Measurements from ENCODE around the gene SDK2. TPM values are rescaled to one million over a fixed set of nuclear protein-coding genes. Genes with fewer than 3 reads are reported as not detected.

SDK2 gene
- total and polyA plus RNA-seq, 9 of the 15 experiments (the other 6 are each of a cell fraction or from before 2014, with no cell fraction given) = 0.04 TPM; not detected in 8

GRCh38 chr17:73511719-73512115 lies 132.5 kb downstream of the SDK2 start:
- CTCF ChIA-PET (ENCODE audit: low intra/inter-chr PET ratio) = no interaction called here
- 0% methylated on average over 4 of the region's 5 CpGs for WGBS (ENCODE audit: insufficient coverage, low coverage, missing lambda C conversion rate)
- FAIRE-seq (no peak), ATAC-seq (no peak), DNase-seq (ENCODE audit: extremely low read depth in 1 of 4, low spot score in 3 of 4) (no peak)
- in situ Hi-C loops (cut with MboI) = no loop called here
- Histone ChIP-seq H2AFZ (ENCODE audit: low read depth, low read length) (no peak overlapping the region), H3K9me1 (ENCODE audit: control insufficient read depth, insufficient read depth, low read length) (no peaks in the 10 kb centered on the region), H4K20me1 (replicated peaks; ENCODE audit: control insufficient read depth, insufficient read depth, low read length) (no peaks in the 10 kb centered on the region; the same call in 1 of the 2 replicates), H3K4me1 (replicated peaks in 1 of 2; ENCODE audit: control insufficient read depth in 2 of 2, insufficient read depth in 2 of 2, low read length in 2 of 2) (no peaks in the 10 kb centered on the region), H3K36me3 (ENCODE audit: control insufficient read depth, insufficient read depth, low read length) (no peaks in the 10 kb centered on the region), H3K9me3 (replicated peaks; ENCODE audit: control insufficient read depth, insufficient read depth, low read depth, low read length) (no peaks in the 10 kb centered on the region), H3K4me2 (ENCODE audit: insufficient read depth, low read length) (no peak overlapping the region), H3K9ac (ENCODE audit: insufficient read depth in 1 of 2, low read depth in 2 of 2, low read length in 2 of 2) (no peak overlapping the region), H3K79me2 (ENCODE audit: control insufficient read depth, insufficient read depth, low read length) (no peaks in the 10 kb centered on the region), H3K4me3 (no peak overlapping the region), H3K27me3 (ENCODE audit: control insufficient read depth in 2 of 2, insufficient read depth in 2 of 2, low read length in 2 of 2) (peaks cover 0 to 27% of the 10 kb centered on the region in 2 experiments; a peak in 3 of 5 replicates), H3K27ac (ENCODE audit: extremely low read depth, low read depth, low read length) (no peak overlapping the region)
- intact Hi-C loops (cut with micrococcal nuclease) = no loop called here
- POLR2A ChIA-PET = interaction anchor here (0.6 kb wide), 1 partner anchor 32 kb away, joined by 3 read pairs; no protein-coding TSS in a partner anchor
- no TSS peak for BruUV-seq (replicated peaks)
- TF ChIP-seq MAZ (CRISPR knock-in tag; conservative IDR thresholded peaks at IDR 0.05 in 1 of 2, IDR thresholded peaks at IDR 0.05 in 1 of 2) (no peak), NFE2 (IDR thresholded peaks at IDR 0.05; ENCODE audit: low read depth) (no peak), ZNF511 (CRISPR knock-in tag; IDR thresholded peaks at IDR 0.05) (no peak), ZNF184 (CRISPR knock-in tag; IDR thresholded peaks at IDR 0.05) (no peak), ZNF668 (CRISPR knock-in tag; IDR thresholded peaks at IDR 0.05) (no peak), SRSF7 (optimal IDR thresholded peaks at IDR 0.05; ENCODE audit: low read depth, low read length) (no peak), STAT5A (IDR thresholded peaks at IDR 0.05; ENCODE audit: borderline replicate concordance, low read length) (no peak), ZC3H11A (IDR thresholded peaks at IDR 0.05; ENCODE audit: low read depth, low read length) (no peak), SMARCA4 (IDR thresholded peaks at IDR 0.05) (no peak), E2F5 (CRISPR knock-in tag; IDR thresholded peaks at IDR 0.05) (no peak), ZKSCAN1 (IDR thresholded peaks at IDR 0.05; ENCODE audit: low read depth, low read length) (no peak), PHF20 (IDR thresholded peaks at IDR 0.05; ENCODE audit: partially characterized antibody) (no peak), ZNF551 (CRISPR knock-in tag; IDR thresholded peaks at IDR 0.05) (no peak), RBM39 (optimal IDR thresholded peaks at IDR 0.05; ENCODE audit: low read depth, low read length) (no peak), CREBBP (IDR thresholded peaks at IDR 0.05; ENCODE audit: low read depth, low read length) (no peak)

All from K562 (cell line).